Prostate gland (tissue), 2 donors: ENCODE results near the gene HOXD13.

Experiments used
- POLR2A ChIP-seq: fragments of 450-650 bp; IDR thresholded peaks from one replicate; pipeline ENCODE4 v1.6.1; 2016; ENCODE audit warnings: antibody characterized with exemption, mild to moderate bottlenecking
- POLR2AphosphoS5 ChIP-seq: sonication (generic); formaldehyde crosslinking; IDR thresholded peaks from one replicate; pipeline ENCODE4 v1.6.1; 2017; ENCODE audit warnings: antibody characterized with exemption
- TF ChIP-seq, protein P1 (sequence below), 4 experiments: fragments of 200-600 bp in 2 of 4; fragments of 450-650 bp in 2 of 4; sonication (generic) in 2 of 4; IDR thresholded peaks; 1 replicate in 3 of 4; 2 replicates in 1 of 4; pipeline ENCODE4 v1.5.1; 2016 to 2019; ENCODE audit warnings: antibody characterized with exemption in 4 of 4, mild to moderate bottlenecking in 2 of 4, moderate library complexity in 2 of 4

DNA sequence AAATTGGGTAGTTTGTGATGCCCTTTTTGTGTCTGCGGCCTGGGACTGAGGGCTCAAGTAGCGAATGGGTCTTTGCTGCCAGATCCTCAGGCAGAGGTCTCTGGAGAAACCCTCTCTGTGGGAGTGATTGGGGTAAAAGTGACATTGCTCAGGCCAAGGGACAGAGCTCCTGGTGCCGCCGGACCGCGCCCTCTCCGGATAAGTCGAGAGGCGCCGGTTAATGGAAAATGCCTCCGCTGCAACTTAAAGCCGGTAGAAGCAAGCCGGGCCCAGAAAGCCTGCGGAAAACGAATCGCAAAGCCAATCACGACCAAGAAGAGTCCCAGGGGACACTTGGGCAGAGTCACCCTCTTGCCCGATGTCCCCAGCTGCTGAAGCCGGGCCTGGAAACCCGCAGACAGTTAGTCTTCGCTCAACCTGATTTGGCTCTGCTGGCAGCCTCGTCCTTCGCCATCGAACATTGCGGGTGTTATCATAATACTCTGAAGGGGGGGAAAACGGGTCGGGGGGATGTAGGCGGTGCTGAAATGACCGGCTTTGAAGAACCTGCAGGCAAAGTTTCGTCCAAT, 6.7 kb downstream of the HOXD13 start:
- TF ChIP-seq, protein P1, sequence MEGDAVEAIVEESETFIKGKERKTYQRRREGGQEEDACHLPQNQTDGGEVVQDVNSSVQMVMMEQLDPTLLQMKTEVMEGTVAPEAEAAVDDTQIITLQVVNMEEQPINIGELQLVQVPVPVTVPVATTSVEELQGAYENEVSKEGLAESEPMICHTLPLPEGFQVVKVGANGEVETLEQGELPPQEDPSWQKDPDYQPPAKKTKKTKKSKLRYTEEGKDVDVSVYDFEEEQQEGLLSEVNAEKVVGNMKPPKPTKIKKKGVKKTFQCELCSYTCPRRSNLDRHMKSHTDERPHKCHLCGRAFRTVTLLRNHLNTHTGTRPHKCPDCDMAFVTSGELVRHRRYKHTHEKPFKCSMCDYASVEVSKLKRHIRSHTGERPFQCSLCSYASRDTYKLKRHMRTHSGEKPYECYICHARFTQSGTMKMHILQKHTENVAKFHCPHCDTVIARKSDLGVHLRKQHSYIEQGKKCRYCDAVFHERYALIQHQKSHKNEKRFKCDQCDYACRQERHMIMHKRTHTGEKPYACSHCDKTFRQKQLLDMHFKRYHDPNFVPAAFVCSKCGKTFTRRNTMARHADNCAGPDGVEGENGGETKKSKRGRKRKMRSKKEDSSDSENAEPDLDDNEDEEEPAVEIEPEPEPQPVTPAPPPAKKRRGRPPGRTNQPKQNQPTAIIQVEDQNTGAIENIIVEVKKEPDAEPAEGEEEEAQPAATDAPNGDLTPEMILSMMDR (IDR thresholded peaks at IDR 0.05): no peak
- TF ChIP-seq POLR2AphosphoS5: no peak
- no peak for TF ChIP-seq POLR2A
